ENCODE data around the gene IL27RA.

- TF ChIP-seq, protein P1, sequence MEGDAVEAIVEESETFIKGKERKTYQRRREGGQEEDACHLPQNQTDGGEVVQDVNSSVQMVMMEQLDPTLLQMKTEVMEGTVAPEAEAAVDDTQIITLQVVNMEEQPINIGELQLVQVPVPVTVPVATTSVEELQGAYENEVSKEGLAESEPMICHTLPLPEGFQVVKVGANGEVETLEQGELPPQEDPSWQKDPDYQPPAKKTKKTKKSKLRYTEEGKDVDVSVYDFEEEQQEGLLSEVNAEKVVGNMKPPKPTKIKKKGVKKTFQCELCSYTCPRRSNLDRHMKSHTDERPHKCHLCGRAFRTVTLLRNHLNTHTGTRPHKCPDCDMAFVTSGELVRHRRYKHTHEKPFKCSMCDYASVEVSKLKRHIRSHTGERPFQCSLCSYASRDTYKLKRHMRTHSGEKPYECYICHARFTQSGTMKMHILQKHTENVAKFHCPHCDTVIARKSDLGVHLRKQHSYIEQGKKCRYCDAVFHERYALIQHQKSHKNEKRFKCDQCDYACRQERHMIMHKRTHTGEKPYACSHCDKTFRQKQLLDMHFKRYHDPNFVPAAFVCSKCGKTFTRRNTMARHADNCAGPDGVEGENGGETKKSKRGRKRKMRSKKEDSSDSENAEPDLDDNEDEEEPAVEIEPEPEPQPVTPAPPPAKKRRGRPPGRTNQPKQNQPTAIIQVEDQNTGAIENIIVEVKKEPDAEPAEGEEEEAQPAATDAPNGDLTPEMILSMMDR (IDR thresholded peaks at IDR 0.05): no peak
- TF ChIP-seq POLR2A (IDR thresholded peaks at IDR 0.05): no peak
These were observed 18.9 kb downstream of the IL27RA start for GRCh38 chr19:14050512-14050911.

All from heart left ventricle (tissue), 13 donors.